GM18519 (cell line): ENCODE measurements around the gene ZNF618.

Experiments used
- ATAC-seq: cut with Tn5 transposase; IDR thresholded peaks from one replicate; pipeline ENCODE4 v1.9.1; 2021; ENCODE audit warnings: mild to moderate bottlenecking, moderate library complexity; ENCODE audit not compliant: unreplicated experiment, low FRiP score

ZNF618 gene

DNA sequence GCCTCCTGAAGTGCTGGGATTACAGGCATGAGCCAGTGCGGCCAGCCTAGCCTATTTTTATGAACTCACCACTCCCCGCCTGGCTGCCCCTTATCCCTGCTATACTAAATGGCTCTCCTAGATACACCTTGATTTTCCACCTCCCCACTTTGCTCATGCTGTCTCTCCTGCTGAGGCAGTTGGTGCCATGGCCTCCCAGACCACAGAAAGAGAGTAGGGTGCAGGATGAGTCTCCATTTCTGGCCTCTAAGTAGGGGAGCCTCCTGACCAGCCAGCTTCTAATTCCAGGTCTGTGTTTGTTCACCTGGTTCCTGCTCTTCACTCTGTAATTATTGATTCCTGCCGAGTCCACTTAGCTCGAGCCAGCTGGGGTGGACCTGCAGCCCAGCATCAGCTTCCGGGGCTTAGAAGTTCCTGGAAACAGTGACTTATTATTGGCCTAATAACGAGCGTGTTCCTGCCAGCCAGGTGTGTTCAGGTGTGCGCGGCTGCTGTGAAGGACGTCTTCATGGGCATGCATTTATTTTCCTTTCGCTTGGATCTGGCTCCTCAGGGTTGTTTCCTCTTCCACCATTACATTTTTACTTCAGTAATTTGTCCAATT lies 34.0 kb downstream of the ZNF618 start:
- no peak for ATAC-seq

DNA sequence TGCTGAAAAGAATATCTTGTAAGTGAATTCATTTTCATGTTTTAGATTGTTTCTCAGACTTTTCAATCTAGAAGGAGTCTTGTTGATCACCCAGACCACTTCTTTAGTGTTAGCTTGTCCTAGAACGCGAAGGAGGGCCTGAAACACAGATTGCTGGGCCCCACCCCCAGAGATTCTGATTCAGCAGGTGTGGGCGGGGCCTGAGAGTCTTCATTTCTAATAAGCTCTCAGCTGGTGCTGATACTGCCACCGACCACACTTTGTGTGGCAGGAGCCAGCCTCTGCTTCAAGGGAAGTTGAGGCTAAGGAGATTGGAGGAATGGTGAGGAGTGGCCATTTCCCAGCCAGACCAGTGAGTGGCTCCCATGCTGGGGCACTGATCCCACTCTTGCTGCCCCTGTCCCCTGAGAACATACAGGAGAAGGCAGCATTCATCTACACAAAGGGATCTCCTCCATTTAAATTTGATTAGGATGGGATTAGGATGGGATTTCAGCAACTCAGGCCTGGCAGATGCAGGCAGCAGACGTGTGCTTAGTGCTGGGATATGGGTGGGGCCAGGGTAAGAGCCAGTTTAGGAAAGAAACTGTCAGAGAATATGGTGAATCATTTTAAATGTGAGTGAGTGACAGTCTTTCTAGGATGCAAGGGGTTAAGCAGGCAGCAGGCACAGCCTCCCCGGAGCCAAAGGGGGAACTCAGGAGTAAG lies 35.9 kb downstream of the ZNF618 start:
- no peak for ATAC-seq

DNA sequence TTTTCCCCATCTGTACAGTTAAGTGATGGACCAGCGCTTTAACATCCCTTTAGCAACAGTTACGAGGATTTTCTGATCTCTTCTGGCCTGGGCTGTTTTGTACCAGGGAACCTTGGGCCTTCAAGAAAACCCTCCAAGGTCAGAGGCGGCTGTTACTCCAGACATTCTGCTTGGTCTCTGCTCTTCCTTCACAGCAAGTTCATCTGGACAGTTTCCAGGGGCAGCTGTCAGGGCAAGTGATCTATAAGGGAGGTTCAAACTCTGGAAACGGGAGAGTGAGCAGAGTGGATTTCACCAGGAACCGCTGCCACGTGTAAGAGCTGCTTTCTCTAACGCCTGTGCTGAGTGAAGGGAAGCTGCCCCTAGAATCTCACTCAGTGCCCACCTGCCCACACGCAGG lies 36.7 kb downstream of the ZNF618 start:
- ATAC-seq: no peak

DNA sequence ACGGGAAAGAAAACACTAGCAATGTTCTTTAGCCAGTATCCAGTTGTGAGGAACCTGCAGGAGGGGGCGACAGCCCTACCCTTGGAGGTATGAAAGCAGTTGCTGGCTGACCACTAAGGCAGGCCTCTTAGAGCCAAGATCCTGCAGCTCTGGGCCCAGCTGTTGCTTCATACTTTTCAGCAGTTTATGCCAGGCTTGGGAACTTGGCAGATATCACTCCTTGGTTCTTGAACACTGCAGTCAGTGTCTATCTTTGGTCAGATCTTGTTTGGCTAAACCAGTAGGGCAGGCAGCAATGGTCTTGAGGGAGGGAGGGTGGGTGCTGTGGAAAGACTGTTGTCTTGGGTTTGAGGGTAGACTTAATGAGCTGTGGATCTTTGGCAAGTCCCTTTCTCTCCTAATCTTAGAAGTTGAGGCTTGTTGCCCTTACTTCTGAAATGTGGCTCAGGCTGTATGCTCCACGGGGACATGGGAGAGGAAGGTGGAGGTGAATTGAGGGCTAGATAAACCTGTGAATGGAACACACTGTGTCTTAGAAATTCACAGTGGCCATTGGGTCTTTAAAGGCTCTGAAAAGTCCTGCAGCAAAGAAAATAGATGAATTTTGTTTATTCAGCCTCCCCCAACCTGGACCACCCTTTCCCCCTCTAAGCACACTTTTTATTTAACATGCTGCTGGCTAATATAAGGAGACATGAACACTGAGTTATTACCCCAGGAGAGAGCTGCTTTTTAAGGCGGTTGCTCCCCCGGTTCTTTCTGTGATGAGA lies 37.5 kb downstream of the ZNF618 start:
- no peak for ATAC-seq

DNA sequence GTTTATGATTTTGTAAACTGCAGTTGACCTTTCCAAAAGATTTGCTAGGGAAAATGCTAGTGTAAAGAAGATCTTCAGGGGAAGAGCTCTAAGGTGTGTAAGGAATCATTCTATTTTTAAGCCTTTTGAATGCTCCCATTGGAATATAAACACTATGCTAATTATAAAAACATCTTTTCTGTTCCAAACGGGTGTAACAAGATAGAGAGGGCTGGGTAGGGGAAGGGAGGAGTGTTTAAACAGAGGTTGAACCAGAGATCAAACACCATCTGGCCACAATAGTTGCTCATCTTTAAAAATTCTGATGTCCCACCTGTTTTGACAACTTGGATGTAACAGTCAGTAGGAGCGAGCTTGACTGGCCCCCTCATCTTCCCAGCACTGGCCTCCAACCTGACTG lies 38.4 kb downstream of the ZNF618 start:
- ATAC-seq: no peak

DNA sequence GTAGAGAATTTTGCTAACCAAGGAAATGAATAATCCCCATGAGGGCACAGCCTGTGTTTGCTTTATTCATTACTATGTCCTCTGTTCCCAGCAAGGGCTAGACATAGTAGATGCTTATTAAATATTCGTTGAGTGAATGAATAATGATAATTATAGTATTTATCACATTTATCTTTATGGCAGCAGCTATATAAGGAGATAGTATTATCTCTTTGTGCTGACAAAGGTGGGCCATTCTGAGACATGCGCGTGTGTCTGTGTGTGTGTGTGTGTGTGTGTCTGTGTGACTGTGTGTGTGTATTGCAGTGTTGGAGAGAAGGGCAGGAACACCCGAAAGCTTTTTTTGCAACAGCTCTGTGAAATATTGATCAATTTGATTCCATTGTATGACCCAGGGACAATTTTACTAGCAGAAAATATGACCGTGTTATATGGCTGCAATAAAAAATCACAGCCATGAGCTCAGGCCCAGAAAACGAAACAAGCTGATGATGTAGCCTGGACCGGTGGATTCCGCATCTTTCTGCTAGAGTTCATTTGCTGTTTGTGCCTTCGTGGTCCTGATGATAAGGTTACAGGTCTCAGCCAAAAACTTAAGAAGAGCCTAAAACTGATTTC lies 39.8 kb downstream of the ZNF618 start:
- no peak for ATAC-seq

DNA sequence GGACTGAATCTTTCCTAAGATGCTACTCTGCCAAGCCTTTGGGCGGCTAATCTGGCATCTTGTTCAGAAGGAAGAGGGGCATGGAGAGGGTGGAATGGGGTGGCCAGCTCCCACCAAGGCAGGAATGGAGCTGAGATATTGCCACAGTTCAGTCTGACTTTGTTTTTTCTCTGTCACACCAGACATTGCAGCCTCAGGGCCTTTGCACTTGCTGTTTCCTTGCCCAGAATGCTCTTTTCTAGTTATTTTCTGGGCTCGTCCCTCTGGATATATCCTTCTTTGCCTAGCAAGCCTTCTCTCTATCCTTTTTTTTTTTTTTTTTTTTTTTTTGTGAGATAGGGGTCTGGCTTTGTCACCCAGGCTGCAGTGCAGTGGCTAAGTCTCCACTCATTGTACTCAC lies 40.8 kb downstream of the ZNF618 start:
- no peak for ATAC-seq

DNA sequence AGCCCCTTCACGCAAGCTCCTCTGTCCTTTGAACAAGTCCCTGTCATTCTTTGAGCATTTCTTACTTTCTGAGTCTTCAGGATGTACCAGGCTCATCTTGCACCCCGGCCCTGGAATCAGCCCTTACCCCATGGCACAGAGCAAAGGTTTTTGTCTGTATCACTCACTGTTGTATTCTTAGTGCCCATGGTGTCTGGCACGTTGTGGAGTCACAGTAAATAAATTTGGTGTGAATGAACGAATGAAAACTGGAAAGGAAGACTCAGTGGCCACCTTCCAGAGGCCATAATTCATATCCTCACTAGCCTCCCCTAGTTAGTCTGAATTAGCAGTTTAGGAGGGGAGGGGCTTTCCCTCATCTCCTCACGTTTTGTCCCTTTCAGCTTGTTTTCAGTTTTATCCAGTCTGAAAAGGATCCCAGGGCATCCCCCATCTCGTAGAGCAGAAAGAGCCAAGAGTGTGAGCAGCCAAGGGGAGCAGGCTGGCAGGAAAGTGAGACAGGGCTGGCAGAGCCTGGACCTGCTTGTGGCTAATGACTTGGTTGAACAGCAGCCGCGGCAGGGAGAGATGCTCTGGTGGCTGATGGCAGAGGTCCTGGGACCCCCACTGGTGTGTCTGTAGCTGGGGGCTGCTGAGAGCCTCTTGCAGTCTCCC lies 42.7 kb downstream of the ZNF618 start:
- ATAC-seq: no peak

DNA sequence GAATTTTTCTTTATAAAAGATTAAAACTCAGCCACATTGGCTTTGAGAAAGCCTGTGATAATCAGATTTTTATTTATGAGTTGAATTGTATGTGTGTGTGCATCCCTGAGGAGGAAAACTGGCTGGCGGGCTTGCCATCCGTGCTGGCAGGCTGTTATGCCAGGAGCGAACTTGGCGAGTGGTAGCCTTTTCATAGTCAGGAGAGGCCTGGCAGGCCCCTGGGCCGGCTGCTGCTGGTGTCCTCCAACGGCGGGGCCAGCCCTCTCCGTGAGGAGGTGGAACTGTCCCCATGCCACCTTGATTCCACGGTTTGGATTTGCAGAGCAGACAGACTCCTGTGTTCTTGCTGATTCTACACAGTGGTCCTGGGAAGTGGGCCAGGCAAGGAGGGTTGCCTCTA lies 43.3 kb downstream of the ZNF618 start:
- no peak for ATAC-seq

DNA sequence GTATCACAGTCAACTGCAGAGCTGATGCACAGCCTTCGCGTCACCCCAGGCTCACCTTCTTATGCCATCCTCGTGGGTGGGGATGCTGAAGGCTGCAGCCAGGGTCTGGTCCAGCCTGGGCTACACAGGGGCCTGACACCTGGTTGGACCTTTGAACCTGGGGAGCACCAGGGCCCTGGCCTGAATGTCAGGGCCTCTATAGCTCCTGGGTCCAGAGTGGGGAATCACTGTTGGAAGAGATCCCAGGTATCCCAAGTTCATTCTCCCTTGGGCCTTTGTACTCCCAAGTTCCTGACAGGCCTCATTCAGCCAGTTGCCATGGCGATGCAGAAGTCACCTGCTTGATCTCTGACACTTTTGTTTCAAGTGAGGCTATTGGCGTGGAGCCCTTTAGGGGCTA lies 43.8 kb downstream of the ZNF618 start:
- ATAC-seq: no peak

DNA sequence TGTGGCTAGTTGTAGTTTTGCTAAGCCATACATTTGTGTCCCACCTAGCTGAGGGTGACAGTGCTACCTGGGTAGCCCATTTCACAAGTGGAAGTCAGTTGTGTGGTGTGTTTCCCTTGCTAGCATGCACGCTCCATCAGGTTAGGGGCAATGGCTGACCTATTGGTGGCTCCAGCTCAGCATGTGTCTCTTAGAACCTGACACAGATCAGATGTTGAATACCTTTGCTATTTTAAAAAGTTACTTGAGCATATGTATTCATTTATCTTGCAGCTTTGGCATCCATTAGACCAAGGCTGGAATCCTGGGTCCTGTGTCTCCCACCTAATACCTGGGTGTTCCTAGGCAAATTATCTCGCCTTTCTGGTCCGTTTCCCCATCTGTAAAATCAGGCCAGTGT lies 44.8 kb downstream of the ZNF618 start:
- no peak for ATAC-seq

DNA sequence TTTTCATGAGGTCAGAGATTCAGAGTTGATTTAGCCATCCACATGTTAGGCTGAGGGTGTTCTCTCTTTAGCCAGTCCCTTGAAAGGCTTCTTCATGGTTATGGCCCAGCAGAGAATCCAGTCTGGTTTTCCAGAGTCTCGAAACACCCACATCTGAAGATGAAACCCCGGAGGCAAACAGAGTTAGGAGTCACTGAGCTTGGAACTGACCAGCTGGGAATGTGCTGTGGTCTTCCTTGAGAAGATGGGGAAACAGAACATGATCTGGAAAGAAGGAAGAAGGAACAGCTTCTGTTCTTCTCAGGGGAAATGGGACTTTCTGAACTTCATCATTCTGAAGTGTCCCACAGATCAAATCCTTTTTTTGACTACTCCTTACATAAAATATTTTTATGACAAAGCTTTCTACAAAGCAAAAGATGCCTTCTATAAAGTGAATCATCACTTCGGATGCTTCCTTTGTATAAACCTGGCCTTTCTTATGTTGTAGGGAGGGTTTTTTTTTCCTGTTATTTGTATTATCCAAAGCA lies 45.4 kb downstream of the ZNF618 start:
- ATAC-seq: no peak

DNA sequence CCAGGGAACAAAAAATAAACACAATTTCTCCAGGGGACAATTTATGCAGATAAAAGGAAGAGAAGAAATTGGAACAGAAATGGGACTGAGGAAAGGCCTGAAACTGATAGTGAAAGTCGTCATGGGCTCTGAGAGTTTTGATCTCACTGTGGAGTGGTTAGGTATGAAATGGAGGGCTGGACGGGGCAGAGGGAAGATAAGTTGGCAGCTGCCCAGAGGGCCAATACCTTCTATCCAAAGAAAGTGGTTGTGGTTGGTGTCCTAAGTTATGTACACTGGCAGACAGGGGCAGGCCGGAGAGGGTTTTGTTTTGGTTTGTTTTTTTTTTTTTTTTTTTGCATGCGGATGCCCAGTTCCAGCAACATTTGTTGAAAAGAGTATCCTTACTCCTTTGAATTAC lies 46.1 kb downstream of the ZNF618 start:
- no peak for ATAC-seq

DNA sequence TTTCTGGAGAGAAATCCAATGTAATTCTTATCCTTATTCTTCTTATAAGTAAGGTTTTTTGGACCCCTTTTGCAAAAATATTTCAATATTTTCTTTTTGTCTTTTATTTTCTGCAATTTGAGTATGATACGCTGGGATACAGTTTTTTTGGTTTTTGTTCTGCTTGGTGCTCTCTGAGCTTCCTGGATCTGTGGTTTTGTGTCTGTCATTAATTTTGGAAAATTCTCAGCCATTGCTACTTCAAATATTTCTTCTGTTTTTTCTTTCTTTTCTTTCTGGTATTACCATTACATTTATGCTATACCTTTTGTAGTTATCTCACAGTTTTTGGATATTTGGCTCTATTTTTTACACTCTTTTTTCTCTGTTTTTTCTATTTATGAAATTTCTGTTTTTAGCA lies 50.1 kb downstream of the ZNF618 start:
- ATAC-seq: no peak

DNA sequence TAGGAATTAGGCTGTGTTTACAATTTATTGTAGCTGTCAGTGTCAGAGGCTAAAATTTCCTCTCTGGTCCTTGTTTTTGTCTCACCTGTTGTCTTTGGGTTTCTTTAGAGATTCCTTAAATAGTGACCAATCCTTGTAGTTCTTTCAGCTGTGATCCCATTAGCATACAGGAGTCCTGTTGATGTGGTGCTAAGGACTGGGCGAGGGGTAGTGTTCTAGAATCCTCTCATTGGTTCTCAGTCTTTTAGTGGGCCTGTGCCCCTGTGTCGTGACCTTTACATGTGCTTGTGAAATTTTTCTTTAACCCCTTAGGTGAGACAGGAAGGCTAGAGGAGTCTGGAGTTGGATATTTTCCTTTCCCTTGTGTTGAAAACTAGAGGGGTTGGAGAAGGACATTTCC lies 51.2 kb downstream of the ZNF618 start:
- no peak for ATAC-seq

DNA sequence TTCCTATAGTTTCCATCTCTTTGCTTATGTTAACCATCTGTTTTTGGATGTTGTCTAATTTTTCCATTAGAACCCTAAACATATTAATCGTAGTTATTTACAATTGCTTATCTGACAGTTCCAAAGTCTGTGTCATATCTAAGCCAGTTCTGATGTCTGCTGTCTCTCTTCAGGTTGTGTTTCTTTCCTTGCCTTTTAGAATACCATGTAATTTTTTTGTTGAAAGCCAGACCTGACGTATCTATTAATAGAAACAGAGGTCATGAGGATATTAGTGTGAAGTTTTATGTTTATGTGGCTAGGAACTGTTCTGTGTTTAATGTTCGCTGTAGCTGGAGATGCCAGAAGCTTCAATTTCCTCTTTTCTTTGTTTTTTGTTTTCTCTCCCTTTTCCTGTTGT lies 52.2 kb downstream of the ZNF618 start:
- ATAC-seq: no peak

DNA sequence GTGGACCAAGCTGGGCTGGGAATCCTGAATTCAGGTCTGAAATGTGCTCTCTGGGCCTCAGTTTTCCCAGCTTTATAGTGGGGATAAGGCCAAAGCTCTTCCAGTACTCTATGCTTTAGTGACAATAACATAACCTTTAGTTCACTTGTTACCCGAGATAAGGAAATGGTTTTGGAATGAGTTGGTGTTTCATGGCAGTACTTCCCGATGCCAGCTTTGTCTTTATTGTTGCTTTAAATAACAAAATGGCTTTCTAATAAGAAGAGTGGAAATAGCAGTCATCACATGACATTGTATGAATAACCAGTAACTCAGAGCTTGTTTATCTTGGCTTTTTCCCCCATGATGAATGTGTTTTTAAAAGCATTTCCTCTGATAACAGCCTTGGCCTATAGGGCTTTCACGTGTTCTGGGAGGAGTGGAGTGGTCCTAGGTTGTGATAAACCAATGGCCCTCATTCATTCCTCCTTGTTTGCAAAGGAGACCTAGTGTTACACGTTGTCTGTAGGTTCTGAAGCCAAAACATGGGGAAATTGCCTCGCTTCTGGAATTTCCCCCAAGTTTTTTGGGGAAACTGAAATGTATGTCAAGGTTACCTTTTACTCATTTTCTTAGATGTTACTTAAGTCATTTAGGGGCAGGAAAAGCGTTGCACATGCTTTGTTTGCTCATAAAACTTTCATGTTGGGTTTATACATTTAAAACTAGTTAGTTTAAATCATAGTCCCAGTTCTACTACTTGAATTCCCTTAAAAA lies 53.7 kb downstream of the ZNF618 start:
- ATAC-seq: no peak

DNA sequence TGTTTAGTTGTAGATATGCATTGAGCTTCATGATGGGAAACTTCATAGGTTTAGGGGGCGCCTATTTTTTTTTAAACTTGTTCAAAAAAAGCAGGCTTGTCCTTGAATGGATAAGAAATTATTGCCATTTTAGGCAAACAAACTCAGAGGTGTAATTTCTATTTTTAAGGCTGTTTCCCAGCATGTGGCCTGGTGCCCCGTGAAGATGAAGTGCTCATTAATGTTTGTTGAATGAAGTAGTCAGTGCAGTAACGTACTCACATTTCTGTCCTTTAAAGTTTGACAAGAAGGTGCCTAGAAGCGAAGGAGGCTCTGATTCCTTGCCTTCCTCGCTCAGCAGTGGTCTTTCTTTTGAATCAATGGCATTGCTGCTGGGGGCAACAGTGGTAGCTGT lies 54.3 kb downstream of the ZNF618 start:
- no peak for ATAC-seq

DNA sequence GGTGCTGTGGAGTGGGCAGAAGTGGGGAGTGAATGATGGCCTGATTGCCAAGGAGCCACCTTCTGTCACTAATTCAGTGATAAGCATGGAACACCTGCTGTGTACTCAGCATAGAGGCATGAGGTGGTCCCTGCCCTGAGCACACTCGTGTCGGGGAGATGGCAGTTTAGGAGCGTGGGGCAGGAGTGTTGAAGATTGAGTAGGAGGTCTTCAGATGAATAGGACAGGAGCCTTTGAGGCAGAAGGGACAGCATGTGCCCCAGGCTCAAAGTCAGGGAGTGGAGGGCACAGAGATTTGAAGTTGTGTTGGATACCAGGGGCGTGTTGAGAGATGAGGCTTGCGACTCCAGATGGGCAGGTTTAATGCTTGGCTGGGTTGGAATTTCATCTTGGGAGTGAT lies 55.0 kb downstream of the ZNF618 start:
- no peak for ATAC-seq

DNA sequence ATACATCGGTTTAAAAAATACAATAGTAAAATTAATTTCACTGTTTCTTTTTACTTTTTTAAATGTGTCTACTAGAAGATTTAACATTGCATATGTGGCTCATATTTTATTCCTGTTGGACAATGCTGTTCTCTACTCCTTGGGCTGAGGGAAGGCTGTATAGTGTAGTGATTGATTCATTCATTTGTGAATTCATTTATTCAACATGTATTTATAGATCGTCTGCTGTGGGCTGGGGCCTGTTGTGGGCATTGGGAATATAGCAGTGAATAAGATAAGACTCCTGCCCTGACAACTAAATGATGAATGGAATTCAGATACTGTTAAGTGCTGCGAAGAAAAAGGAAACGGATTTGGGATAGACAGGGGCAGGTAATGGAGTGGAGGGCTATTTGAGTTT lies 55.7 kb downstream of the ZNF618 start:
- no peak for ATAC-seq
